GM18868 (cell line): ENCODE results near the gene NKX2-3.
A peak's percentile ranks its signal among the peaks of the same experiment; 100 is the strongest.

Experiments used
- ATAC-seq: cut with Tn5 transposase; IDR thresholded peaks from one replicate; pipeline ENCODE4 v1.9.1; 2021; ENCODE audit warnings: mild to moderate bottlenecking, moderate library complexity; ENCODE audit not compliant: unreplicated experiment

The NKX2-3 gene

GRCh38 chr10:99532687-99533495 lies at the start of gene NKX2-3:
NKX2-3 (plus strand) TSS chr10:99532942; CDS start chr10:99533132, 190 bp downstream.
- peak; percentile 78 for ATAC-seq

- no peak for ATAC-seq
Measured at GRCh38 chr10:99484626-99485581, 47.8 kb upstream of the NKX2-3 start.

GRCh38 chr10:99487125-99487807 lies 45.5 kb upstream of the NKX2-3 start:
- no peak for ATAC-seq

DNA sequence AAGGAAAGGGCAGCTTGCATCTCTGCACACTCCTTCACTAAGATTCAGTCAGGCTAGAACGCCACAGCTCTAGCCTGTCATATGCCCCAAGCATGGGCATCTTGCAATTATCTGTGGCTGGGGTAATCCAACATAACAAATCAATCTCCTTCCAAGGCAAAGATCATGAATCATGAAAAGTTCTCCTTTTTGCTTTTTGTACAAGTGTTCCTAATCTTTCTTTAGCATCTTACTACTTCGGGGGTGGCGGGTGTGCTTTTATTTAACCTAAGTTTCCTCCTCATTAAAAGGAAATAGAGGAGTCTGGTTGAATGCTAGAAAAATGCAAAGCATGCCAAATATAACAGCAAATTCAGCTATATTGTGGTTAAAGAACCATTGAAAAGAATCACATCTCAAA lies 43.5 kb upstream of the NKX2-3 start:
- ATAC-seq = no peak

- no peak for ATAC-seq
Measured at GRCh38 chr10:99497343-99498025, 35.3 kb upstream of the NKX2-3 start.

DNA sequence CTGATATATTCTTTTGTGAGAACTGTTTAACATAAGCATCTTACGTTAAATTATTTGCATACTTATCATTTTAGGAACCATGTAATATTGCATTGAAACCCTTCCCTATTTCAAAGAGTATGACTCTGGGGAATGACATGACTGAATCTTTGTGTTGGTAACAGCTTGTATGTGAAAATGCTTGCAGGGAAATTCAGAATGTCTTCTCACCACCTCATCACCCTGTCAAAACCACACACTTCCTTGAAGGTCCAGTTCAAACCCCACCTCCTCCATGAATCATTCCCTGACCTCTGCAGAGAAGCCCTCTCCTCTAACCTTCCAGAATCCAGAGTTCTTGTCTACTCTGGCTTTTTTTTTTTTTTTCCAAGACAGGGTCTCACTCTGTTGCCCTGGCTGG lies 26.3 kb upstream of the NKX2-3 start:
- no peak for ATAC-seq

GRCh38 chr10:99507265-99507664 lies 25.5 kb upstream of the NKX2-3 start:
- no peak for ATAC-seq

GRCh38 chr10:99513061-99513460 lies 19.7 kb upstream of the NKX2-3 start:
- ATAC-seq = no peak

- no peak for ATAC-seq
Measured at GRCh38 chr10:99519690-99520039, 13.1 kb upstream of the NKX2-3 start.

GRCh38 chr10:99520040-99520846 lies 12.5 kb upstream of the NKX2-3 start:
- ATAC-seq = no peak

DNA sequence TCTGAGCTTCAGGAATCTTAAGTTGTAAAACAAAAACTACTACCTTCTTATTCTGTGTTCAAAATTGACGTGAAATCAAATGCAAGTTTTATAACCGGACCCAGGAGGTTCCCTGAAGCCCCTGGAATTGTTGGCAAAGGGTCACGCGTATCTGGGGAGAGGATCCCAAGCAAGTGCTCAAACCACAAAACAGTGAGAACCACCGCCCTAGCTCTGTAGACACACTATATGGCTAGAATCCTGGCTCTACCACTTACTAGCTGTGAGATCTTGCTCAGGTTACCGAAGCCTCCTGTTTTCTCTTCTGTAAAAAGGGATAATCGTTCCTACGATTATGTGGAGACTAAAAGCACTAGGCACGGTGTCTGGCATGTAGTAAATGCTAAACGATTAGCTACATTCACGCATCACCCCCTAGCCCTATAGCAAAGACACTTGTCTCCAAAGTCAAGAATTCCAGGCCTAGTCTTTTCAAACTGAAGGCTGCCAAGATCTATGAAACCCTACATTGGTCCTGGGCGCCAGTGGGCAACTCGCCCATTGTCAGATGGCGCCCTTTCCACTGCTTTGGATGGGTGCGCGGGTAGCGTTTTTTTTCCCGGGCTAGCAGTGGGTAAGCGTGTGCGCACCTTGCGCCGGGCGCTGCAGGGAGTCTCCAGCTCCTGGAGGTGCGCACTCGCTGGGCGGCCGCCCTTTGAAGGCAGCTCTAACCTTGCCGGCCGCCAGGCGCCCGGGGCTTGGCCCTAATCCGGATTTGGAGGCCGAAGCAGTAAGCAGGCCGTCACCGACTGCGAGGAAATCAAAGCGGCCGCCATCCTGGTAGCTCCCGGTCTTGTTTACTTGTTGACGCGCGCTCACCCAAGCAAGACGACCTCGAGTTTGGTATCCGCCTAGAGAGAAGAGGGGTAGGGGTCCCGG lies 11.6 kb upstream of the NKX2-3 start:
- no peak for ATAC-seq

DNA sequence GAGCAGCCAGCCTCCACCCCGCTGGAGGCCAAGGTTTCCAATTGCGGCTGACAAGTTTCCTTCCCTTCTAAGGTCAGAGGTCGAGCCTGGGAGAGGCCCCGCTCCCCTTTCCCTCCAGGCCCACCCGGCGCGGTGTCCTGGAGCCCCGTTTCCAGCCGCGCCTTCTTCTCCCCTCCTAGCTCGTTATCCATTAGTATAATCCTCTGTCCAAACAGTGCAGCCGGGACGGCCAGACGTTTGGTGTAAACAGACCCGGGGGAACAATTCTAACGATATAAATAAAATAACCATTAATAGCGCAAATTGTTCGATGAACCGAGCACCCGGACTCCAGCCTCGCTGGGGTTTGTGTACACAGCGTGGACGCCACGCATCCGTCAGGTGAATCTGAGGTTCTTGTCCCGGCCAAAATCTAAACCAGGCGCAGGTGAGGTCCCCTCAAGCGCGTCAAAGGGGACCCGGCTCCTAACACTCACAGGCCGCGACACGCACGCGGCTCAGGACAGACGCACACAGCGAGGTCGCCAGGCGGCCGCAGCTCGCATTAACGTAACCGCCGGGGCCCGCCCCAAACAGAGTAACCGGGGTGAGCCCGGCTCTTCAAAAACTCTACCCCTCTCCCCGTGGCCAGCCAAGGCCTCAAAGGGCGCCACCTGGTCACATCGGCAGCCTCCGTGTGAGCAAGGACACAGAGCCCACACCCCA lies 10.8 kb upstream of the NKX2-3 start:
- no peak for ATAC-seq

- no peak for ATAC-seq
Measured at GRCh38 chr10:99522470-99523250, 10.1 kb upstream of the NKX2-3 start.

DNA sequence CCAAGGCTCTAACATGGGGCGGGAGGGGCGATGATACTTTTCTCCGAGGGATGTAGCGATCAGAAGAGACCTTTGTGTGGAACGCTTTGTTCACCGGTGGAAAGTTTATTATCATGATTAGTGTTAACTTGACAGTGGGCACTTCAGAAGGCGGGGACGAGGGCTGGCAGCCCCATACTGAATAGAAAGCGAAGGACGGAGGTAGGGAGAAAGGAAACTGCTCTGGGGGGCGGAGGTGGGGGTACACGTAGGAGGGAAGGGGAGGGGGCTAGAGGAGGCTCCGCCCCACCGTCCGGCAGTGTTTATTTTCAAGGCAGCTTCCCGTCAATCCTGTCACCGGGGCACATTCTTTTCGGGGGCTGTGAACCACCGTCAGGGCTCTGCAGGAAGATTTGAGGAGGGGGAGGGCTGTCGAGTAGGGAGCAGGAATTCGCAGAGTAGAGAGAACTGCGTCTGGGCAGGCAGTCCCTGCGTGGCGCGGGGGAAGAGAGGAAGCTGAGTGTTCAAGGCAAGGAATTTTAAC lies 9.4 kb upstream of the NKX2-3 start:
- ATAC-seq = no peak

- ATAC-seq = no peak
Measured at GRCh38 chr10:99524050-99524666, 8.6 kb upstream of the NKX2-3 start.

GRCh38 chr10:99524736-99525380 lies 7.9 kb upstream of the NKX2-3 start:
- no peak for ATAC-seq
